T-cell (primary cell): ENCODE measurements around the gene SDF4. TPM values are rescaled to one million over a fixed set of nuclear protein-coding genes. Genes with fewer than 3 reads are reported as not detected.

Experiments used
- ATAC-seq, 4 experiments: fragments of 200-7000 bp in 3 of 4; fragments of 150-1000 bp in 1 of 4; cut with Tn5 transposase; replicated peaks in 1 of 4; 1 replicate in 3 of 4; 2 replicates in 1 of 4; pipeline ENCODE4 v1.10.0; 2021; ENCODE audit warnings: moderate library complexity in 3 of 4, mild to moderate bottlenecking in 2 of 4, moderate number of reproducible peaks in 1 of 4
- CTCF ChIA-PET, 2 donors: fragments of 300-600 bp; sonication (Branson Sonifier 250); formaldehyde crosslinking; loops; one replicate each; lab custom pipeline; 2022; ENCODE audit warnings: antibody characterized with exemption in 2 of 2; lab: Charles Lee
- POLR2A ChIA-PET, 2 donors: fragments of 300-600 bp; sonication (Branson Sonifier 250); formaldehyde crosslinking; loops; one replicate each; lab custom pipeline; 2022; ENCODE audit warnings: antibody characterized with exemption in 2 of 2; lab: Charles Lee
- DNase-seq, 35 experiments: peaks; one replicate each; pipeline versions ENCODE4 v3.0.0 to v3.0.0-alpha.2; 2013 to 2023
- H3K27ac ChIP-seq: one replicate; pipeline ENCODE4 v1.5.1; 2013; ENCODE audit warnings: low read length
- H3K27me3 ChIP-seq, 2 experiments: replicated peaks in 1 of 2; 1 replicate in 1 of 2; 2 replicates in 1 of 2; pipeline versions ENCODE4 v1.6.1 to v1.7.0; 2013; ENCODE audit warnings: low read length in 1 of 2, mixed read lengths in 1 of 2; ENCODE audit not compliant: control insufficient read depth in 2 of 2, insufficient read depth in 2 of 2; ENCODE audit errors: extremely low read depth in 1 of 2
- H3K36me3 ChIP-seq, 2 donors: 1 replicate in 1 of 2; 2 replicates in 1 of 2; pipeline versions ENCODE4 v1.6.1 to v1.7.0; 2013; ENCODE audit warnings: low read length in 1 of 2; ENCODE audit not compliant: control insufficient read depth in 2 of 2, insufficient read depth in 1 of 2; ENCODE audit errors: extremely low read depth in 1 of 2
- H3K4me1 ChIP-seq, 2 experiments: 1 replicate in 1 of 2; 2 replicates in 1 of 2; pipeline versions ENCODE4 v1.6.1 to v1.7.0; 2013; ENCODE audit warnings: low read length in 2 of 2, mixed read lengths in 1 of 2; ENCODE audit not compliant: insufficient read depth in 2 of 2, control insufficient read depth in 1 of 2; ENCODE audit errors: extremely low read depth in 1 of 2
- H3K4me3 ChIP-seq, 2 donors: 1 replicate in 1 of 2; 2 replicates in 1 of 2; pipeline versions ENCODE4 v1.5.1 to v1.7.0; 2013; ENCODE audit warnings: mild to moderate bottlenecking in 2 of 2, low read length in 1 of 2, moderate library complexity in 1 of 2; ENCODE audit not compliant: control insufficient read depth in 1 of 2; ENCODE audit errors: extremely low read depth in 1 of 2
- H3K9me3 ChIP-seq: 2 replicates; pipeline ENCODE4 v1.7.0; 2013
- H3K27ac Mint-ChIP-seq, 2 donors: one replicate each; pipeline ENCODE4 v1.8.0; 2020 to 2021; ENCODE audit warnings: mild to moderate bottlenecking in 2 of 2, mixed read lengths in 2 of 2
- H3K27me3 Mint-ChIP-seq, 2 donors: one replicate each; pipeline ENCODE4 v1.8.0; 2021 to 2022; ENCODE audit warnings: mixed read lengths in 2 of 2
- H3K36me3 Mint-ChIP-seq: one replicate; pipeline ENCODE4 v1.8.0; 2021; ENCODE audit warnings: mixed read lengths
- H3K4me1 Mint-ChIP-seq, 3 donors: one replicate each; pipeline ENCODE4 v1.8.0; 2020 to 2022; ENCODE audit warnings: mixed read lengths in 3 of 3, mild to moderate bottlenecking in 1 of 3
- H3K4me3 Mint-ChIP-seq, 3 donors: one replicate each; pipeline ENCODE4 v1.8.0; 2020 to 2022; ENCODE audit warnings: mild to moderate bottlenecking in 3 of 3, mixed read lengths in 3 of 3, moderate library complexity in 3 of 3
- H3K9me3 Mint-ChIP-seq, 3 donors: one replicate each; pipeline ENCODE4 v1.8.0; 2020 to 2022; ENCODE audit warnings: mixed read lengths in 3 of 3
- WGBS: methylation state at CpG from one replicate; pipeline ENCODE4 v1.1.5; 2013; ENCODE audit warnings: missing lambda C conversion rate; ENCODE audit not compliant: insufficient coverage; 5-methylcytosine and 5-hydroxymethylcytosine counted together
- total RNA-seq, 35 experiments: library from RNA in 6 of 35; stranded (reverse) in 6 of 35; fragments of 120-200 nt in 1 of 35; gene quantifications; one replicate each; pipeline versions ENCODE4 v1.2.1 to v1.2.4 and lab custom pipeline; 2013 to 2026

Gene SDF4
- total RNA-seq, 5 donors from 2014 or later (not counting 1 experiment from before 2014, with no cell fraction given), result 98.6 to 151 (median 141) TPM

DNA sequence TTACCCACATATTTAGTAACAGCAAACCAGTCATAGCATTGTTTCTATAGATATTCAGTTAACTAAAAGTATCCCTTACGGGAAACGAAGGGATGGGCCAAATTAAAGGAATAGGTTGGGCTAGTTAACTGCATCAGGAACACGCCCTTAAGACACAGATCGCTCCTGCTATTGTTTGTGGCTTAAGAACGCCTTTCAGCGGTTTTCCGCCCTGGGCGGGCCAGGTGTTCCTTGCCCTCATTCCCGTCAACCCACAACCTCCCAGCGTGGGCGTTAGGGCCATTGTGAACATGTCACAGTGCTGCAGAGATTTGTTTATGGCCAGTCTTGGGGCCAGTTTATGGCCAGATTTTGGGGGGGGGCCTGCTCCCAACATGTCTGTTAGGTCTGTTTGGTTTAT lies 40.1 kb downstream of the SDF4 start:
- no peaks in the 10 kb centered on the region for H3K36me3 Mint-ChIP-seq
- ATAC-seq, result no peak
- no peak overlapping the region for H3K27ac ChIP-seq
- H3K4me3 Mint-ChIP-seq, result no peak overlapping the region
- WGBS, result 96% methylated on average over 3 of the region's 11 CpGs
- no peaks in the 10 kb centered on the region for H3K36me3 ChIP-seq
- H3K27me3 Mint-ChIP-seq, result no peaks in the 10 kb centered on the region
- peaks cover 5 to 15% (median 9%) of the 10 kb centered on the region in 3 donors for H3K9me3 Mint-ChIP-seq
- no peaks in the 10 kb centered on the region for H3K4me1 ChIP-seq
- H3K4me3 ChIP-seq, result no peak overlapping the region
- POLR2A ChIA-PET, result no interaction called here
- H3K9me3 ChIP-seq, result no peaks in the 10 kb centered on the region
- H3K4me1 Mint-ChIP-seq, result no peaks in the 10 kb centered on the region
- CTCF ChIA-PET, result no interaction called here
- no peak for DNase-seq
- no peaks in the 10 kb centered on the region for H3K27me3 ChIP-seq
- no peak overlapping the region for H3K27ac Mint-ChIP-seq

DNA sequence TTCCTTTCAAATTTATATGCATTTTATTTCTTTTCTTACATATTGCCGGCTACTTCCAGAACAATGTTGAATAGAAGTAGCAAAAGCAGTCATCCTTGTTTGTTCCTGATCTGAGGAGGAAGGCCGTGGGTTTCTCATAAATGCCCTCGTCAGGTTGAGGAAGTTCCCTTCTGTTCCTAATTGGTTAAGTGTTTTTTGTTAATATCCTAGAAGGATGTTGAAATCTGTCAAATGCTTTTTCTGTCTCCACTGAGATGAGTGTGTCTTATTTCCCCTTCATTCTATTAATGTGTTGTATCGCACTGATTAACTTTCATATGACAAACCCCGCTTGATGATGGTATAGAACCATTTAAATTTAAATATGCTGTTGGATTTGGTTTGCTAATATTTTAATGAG lies 42.7 kb downstream of the SDF4 start:
- H3K4me3 ChIP-seq, result no peak overlapping the region
- POLR2A ChIA-PET, result no interaction called here
- H3K4me1 ChIP-seq, result no peaks in the 10 kb centered on the region
- H3K9me3 ChIP-seq, result no peaks in the 10 kb centered on the region
- no CpG with 5 or more reads among the region's 5 CpGs for WGBS
- no peak for ATAC-seq
- Mint-ChIP-seq H3K27ac (no peak overlapping the region), H3K9me3 (peaks cover 0 to 6% (median 0%) of the 10 kb centered on the region in 3 donors), H3K27me3 (no peaks in the 10 kb centered on the region), H3K4me3 (no peak overlapping the region), H3K36me3 (no peaks in the 10 kb centered on the region), H3K4me1 (no peaks in the 10 kb centered on the region)
- H3K27me3 ChIP-seq, result no peaks in the 10 kb centered on the region
- no peak overlapping the region for H3K27ac ChIP-seq
- H3K36me3 ChIP-seq, result no peaks in the 10 kb centered on the region
- CTCF ChIA-PET, result no interaction called here
- DNase-seq, result no peak

DNA sequence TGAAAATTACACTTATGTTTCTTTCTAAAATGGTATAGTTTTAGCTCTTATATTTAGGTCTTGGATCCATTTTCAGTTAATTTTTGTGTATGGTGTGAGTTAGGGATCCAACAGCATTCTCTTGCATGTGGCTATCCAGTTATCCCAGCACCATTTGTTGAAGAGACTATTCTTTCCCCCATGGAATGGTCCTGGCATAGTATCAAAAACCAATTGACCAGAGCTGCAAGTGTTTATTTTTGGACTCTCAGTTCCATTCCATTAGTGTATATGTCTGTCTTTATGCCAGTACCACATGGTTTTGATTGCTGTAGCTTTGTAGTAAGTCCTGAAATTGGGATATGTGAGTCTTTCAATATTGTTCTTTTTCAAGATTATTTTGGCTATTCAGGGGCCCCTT lies 43.9 kb downstream of the SDF4 start:
- Mint-ChIP-seq H3K4me3 (no peak overlapping the region), H3K27ac (no peak overlapping the region), H3K9me3 (peaks cover 0 to 6% (median 0%) of the 10 kb centered on the region in 3 donors), H3K4me1 (peaks cover 0 to 2% (median 0%) of the 10 kb centered on the region in 3 donors), H3K36me3 (no peaks in the 10 kb centered on the region), H3K27me3 (peaks cover 2 to 3% of the 10 kb centered on the region in 2 donors)
- no peak overlapping the region for H3K4me3 ChIP-seq
- H3K36me3 ChIP-seq, result no peaks in the 10 kb centered on the region
- no peaks in the 10 kb centered on the region for H3K9me3 ChIP-seq
- peaks cover 2 to 3% of the 10 kb centered on the region in 2 experiments for H3K4me1 ChIP-seq
- no peak overlapping the region for H3K27ac ChIP-seq
- no peak for ATAC-seq
- ChIA-PET POLR2A (no interaction called here), CTCF (no interaction called here)
- no peak for DNase-seq
- peaks cover 0 to 7% of the 10 kb centered on the region in 2 experiments for H3K27me3 ChIP-seq

DNA sequence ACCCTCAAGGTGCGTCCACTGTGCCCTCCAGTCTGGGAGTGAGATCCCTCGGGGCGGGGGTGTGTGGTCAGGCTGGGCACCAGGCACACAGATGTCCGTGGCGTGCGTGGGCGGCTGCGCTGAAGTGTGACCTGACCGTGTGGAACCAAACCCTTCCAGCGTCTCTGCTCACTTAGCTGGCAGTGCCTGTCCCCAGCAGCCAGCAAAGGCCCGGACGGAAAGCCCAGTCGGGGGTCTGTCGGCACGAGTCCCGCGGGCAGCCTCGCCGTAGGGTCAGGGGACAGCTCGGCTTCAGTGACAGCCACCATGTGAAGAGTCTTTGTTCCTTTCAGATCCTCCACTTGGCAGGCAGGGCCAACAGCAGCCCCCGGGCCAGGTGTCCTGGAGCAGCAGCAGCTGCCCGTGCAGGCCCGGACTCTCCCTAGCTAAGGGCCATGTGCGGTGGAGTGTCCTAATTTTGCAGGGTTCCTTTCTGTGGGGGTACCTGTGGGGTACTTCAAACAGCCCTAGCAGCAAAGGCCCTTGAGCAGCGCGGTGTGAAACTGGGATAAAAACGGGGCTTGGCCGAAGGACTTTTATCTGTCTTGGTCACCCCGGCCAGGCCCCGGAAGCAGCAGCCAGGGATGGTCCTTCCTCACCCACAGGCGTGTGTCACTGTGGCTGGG lies 46.6 kb downstream of the SDF4 start:
- POLR2A ChIA-PET, result no interaction called here
- ATAC-seq, result no peak
- H3K36me3 ChIP-seq, result no peaks in the 10 kb centered on the region
- no peak overlapping the region for H3K4me3 ChIP-seq
- H3K9me3 ChIP-seq, result no peaks in the 10 kb centered on the region
- CTCF ChIA-PET, result no interaction called here
- DNase-seq, result peak in 1 of 35 experiments; percentile 0
- Mint-ChIP-seq H3K9me3 (no peaks in the 10 kb centered on the region), H3K27ac (no peak overlapping the region), H3K36me3 (no peaks in the 10 kb centered on the region), H3K27me3 (peaks cover 8 to 9% of the 10 kb centered on the region in 2 donors), H3K4me1 (peaks cover 0 to 11% (median 5%) of the 10 kb centered on the region in 3 donors), H3K4me3 (no peak overlapping the region)
- H3K27me3 ChIP-seq, result peaks cover 0 to 30% of the 10 kb centered on the region in 2 experiments
- H3K4me1 ChIP-seq, result peaks cover 2 to 14% of the 10 kb centered on the region in 2 experiments
- H3K27ac ChIP-seq, result no peak overlapping the region
- 87% methylated on average over 28 of the region's 31 CpGs for WGBS

DNA sequence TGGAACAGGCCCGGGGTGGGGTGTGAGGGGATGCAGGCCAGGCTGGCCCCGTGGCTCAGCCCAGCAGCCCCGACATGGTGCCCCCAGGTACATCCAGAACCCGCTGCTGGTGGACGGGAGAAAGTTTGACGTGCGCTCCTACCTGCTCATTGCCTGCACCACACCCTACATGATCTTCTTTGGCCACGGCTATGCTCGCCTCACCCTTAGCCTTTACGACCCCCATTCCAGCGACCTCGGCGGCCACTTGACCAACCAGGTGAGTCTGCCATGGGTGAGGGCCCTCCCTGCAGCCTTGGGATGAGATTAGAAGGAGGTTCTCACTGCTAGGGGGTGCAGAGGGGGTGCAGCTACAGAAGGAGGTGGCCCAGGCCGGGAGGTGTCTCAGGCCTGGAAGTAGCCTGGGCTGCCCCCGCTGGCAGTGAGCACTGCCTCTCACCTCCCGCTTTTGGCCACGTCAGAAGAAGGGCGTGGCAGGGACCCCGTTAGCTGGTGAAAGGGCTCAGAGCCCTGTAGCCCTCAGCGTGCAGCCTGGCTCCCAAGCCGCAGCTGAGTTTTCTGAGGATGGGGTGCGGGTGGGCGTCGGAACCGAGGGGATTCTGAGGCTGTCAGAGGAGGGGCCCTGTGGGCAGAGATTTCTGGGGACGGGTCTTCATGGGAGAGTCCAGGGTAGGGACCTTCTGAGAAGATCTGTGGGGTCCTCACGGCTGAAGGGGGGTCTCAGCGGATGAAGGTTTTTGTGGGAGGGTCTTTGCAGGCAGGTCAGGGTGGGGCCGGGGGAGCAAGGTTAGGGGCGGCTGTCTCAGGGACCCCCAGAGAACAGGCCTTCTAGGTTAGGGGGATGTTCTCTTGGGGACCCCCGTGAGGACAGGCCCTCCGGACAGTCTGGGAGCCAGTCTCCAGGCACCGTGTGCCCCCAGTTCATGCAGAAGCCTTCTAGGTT lies 47.7 kb downstream of the SDF4 start:
- ChIA-PET CTCF (no interaction called here), POLR2A (no interaction called here)
- H3K9me3 ChIP-seq, result no peaks in the 10 kb centered on the region
- 98% methylated on average over 18 of the region's 33 CpGs for WGBS
- Mint-ChIP-seq H3K27ac (no peak overlapping the region), H3K4me1 (peaks cover 0 to 11% (median 5%) of the 10 kb centered on the region in 3 donors), H3K9me3 (no peaks in the 10 kb centered on the region), H3K4me3 (no peak overlapping the region), H3K36me3 (no peaks in the 10 kb centered on the region), H3K27me3 (peaks cover 8 to 9% of the 10 kb centered on the region in 2 donors)
- ATAC-seq (no peak), DNase-seq (peak in 1 of 35 experiments; percentile 0)
- no peaks in the 10 kb centered on the region for H3K36me3 ChIP-seq
- no peak overlapping the region for H3K27ac ChIP-seq
- H3K4me1 ChIP-seq, result peaks cover 2 to 14% of the 10 kb centered on the region in 2 experiments
- H3K4me3 ChIP-seq, result no peak overlapping the region
- peaks cover 0 to 32% of the 10 kb centered on the region in 2 experiments for H3K27me3 ChIP-seq

DNA sequence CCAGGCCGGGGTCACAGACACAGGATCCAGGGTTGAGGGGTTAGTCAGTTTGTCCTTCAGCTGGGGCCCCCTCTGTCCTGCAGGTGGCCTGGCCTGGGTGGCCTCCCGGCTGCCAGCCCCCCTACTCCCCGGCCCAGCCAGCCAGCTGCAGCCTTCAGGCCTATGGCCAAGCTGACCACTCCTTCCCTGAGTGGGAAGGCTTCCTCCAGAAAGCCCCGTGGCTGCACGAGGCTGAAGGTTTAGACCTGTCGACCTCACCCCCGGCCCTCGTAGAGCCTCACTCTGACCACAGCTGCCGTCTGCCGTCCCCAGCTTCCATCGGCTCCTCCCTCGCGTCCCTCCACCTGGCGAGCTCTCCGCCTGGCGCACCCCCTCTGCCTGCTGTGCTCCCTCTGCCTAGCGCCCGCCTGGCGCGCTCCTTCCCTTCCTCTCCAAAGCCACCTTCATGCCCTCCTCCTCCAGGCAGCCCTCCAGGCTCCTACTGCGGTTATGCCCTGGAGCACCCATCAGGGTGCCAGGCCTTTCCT lies 48.5 kb downstream of the SDF4 start:
- Histone ChIP-seq H3K9me3 (no peaks in the 10 kb centered on the region), H3K4me3 (no peak overlapping the region), H3K36me3 (no peaks in the 10 kb centered on the region), H3K4me1 (peaks cover 2 to 14% of the 10 kb centered on the region in 2 experiments), H3K27ac (no peak overlapping the region), H3K27me3 (peaks cover 0 to 35% of the 10 kb centered on the region in 2 experiments)
- no peaks in the 10 kb centered on the region for H3K36me3 Mint-ChIP-seq
- no peak overlapping the region for H3K27ac Mint-ChIP-seq
- H3K4me3 Mint-ChIP-seq, result no peak overlapping the region
- no peaks in the 10 kb centered on the region for H3K9me3 Mint-ChIP-seq
- H3K4me1 Mint-ChIP-seq, result peaks cover 0 to 11% (median 5%) of the 10 kb centered on the region in 3 donors
- POLR2A ChIA-PET, result no interaction called here
- ATAC-seq (no peak), DNase-seq (peak in 1 of 35 experiments; percentile 1)
- peaks cover 8 to 9% of the 10 kb centered on the region in 2 donors for H3K27me3 Mint-ChIP-seq
- CTCF ChIA-PET, result no interaction called here
- WGBS, result 66% methylated on average over 18 of the region's 21 CpGs
